Neuron (in vitro differentiated cells): Measurements from ENCODE around the gene MND1.
"Not testable (repeated sequence)": the region's sequence is repeated elsewhere in the genome, so short reads cannot be mapped to it uniquely, and the experiment has no call there.

ENCODE experiments used
- H2AFZ ChIP-seq: one replicate; pipeline ENCODE4 v1.6.1; 2013; ENCODE audit warnings: low read depth, mild to moderate bottlenecking, inconsistent platforms, low read length, moderate library complexity
- H3K27me3 ChIP-seq: one replicate; pipeline ENCODE4 v1.6.1; 2013; ENCODE audit warnings: low read length; ENCODE audit not compliant: insufficient read depth
- H3K36me3 ChIP-seq: one replicate; pipeline ENCODE4 v1.6.1; 2013; ENCODE audit warnings: low read length; ENCODE audit not compliant: insufficient read depth
- H3K4me1 ChIP-seq: one replicate; pipeline ENCODE4 v1.6.1; 2013; ENCODE audit warnings: low read length; ENCODE audit not compliant: insufficient read depth
- H3K4me3 ChIP-seq: 2 replicates; pipeline ENCODE4 v1.5.1; 2013; ENCODE audit warnings: mild to moderate bottlenecking, low read length, moderate library complexity
- H3K9me3 ChIP-seq: one replicate; pipeline ENCODE4 v1.6.1; 2013; ENCODE audit warnings: low read length

Gene MND1

GRCh38 chr4:153398713-153399112 is 54.2 kb downstream of the MND1 start:
- Histone ChIP-seq H3K9me3 (peaks cover 4% of the 10 kb centered on the region), H3K36me3 (peaks cover 50% of the 10 kb centered on the region), H2AFZ (no peak overlapping the region), H3K4me1 (no peaks in the 10 kb centered on the region), H3K27me3 (no peaks in the 10 kb centered on the region), H3K4me3 (no peak overlapping the region)

- Histone ChIP-seq H3K4me3 (no peak overlapping the region), H3K36me3 (peaks cover 46% of the 10 kb centered on the region)
These were observed 54.9 kb downstream of the MND1 start for GRCh38 chr4:153399358-153399757.

DNA sequence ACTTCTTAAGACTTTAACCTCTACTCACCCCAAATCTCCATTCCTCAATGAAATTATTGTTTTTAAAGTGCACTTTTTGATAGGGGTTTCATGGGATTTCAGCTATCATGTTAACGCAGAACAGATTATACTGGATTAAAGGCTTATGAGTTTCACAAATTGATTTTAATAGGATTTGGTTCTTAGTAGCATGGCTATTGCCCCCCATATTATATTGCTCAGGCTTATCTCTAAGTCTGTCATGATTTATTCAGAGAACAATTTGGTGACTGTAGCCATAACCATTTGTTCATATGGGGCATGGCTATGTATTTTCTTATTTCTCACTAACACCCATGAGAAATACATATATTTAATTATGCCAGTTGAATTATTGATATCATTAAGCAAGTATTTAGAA is 57.0 kb downstream of the MND1 start:
- Histone ChIP-seq H2AFZ (no peak overlapping the region), H3K36me3 (peaks cover 36% of the 10 kb centered on the region)

More at GRCh38 chr4:153399358-153399757, 54.9 kb downstream of the MND1 start:
- no peaks in the 10 kb centered on the region for H3K27me3 ChIP-seq
- no peaks in the 10 kb centered on the region for H3K4me1 ChIP-seq
- peaks cover 4% of the 10 kb centered on the region for H3K9me3 ChIP-seq
- H2AFZ ChIP-seq, result no peak overlapping the region

GRCh38 chr4:153402366-153402765 is 57.9 kb downstream of the MND1 start:
- Histone ChIP-seq H3K9me3 (peaks cover 8% of the 10 kb centered on the region), H3K27me3 (no peaks in the 10 kb centered on the region), H3K4me1 (no peaks in the 10 kb centered on the region), H3K4me3 (no peak overlapping the region), H2AFZ (no peak overlapping the region), H3K36me3 (peaks cover 35% of the 10 kb centered on the region)

More for the DNA sequence above, 57.0 kb downstream of the MND1 start:
- Histone ChIP-seq H3K9me3 (peaks cover 5% of the 10 kb centered on the region), H3K27me3 (no peaks in the 10 kb centered on the region), H3K4me3 (no peak overlapping the region), H3K4me1 (no peaks in the 10 kb centered on the region)

DNA sequence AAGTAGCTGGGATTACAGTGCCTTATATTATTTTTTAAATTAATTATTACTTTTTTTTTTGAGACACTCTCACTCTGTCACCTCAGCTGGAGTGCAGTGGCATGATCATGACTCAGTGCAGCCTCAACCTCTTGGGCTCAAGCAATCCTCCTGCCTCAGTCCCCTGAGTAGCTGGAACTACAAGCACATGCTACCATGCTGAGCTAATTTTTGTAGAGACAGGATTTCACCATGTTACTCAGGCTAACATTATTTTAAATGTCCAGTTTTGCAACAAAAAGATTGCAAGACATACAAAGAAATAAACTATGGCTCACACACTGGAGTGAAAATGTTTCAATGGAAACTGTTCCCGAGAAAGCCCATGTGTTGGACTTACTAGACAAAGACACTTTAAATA is 59.2 kb downstream of the MND1 start:
- peaks cover 30% of the 10 kb centered on the region for H3K36me3 ChIP-seq

DNA sequence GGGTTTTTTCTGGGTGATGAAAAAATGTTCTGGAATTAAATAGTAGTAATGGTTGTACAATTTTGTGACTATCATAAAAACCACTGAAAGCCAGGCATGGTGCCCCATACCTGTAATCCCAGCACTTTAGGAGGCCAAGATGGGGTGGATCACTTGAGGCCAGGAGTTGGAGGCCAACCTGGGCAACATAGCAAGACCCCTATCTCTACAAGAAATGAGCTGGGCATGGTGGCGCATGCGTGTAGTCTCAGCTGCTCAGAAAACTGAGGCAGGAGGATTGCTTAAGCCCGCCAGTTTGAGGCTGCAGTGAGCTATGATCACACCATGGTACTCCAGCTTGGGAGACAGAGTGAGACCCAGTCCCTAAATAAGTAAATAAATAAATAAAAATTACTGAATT is 63.4 kb downstream of the MND1 start:
- no peaks in the 10 kb centered on the region for H3K4me1 ChIP-seq
- H3K4me3 ChIP-seq, result no peak overlapping the region
- H3K9me3 ChIP-seq, result peaks cover 6% of the 10 kb centered on the region
- H3K27me3 ChIP-seq, result no peaks in the 10 kb centered on the region
- no peak overlapping the region for H2AFZ ChIP-seq
- peaks cover 13% of the 10 kb centered on the region for H3K36me3 ChIP-seq

More for the DNA sequence above, 59.2 kb downstream of the MND1 start:
- Histone ChIP-seq H3K9me3 (peaks cover 10% of the 10 kb centered on the region), H3K27me3 (no peaks in the 10 kb centered on the region), H3K4me1 (no peaks in the 10 kb centered on the region), H3K4me3 (no peak overlapping the region), H2AFZ (no peak overlapping the region)

DNA sequence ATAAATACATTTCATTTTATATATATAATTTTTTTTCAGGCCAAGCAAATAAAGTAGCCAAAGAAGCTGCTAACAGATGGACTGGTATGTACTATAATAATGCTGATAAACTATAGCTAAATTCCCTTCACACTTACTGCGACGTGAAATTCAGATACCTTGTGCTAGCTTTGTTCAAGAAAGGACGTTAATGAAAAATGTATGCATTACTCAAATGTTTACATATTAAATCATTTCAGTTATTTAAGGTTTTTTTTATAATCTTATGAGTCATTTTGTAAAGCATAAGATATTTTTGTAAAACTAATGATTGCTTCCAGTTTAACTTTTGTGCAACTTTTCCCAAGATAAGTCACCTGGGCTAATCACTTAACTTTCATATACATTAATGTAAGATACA is 64.4 kb downstream of the MND1 start:
- Histone ChIP-seq H3K9me3 (peaks cover 6% of the 10 kb centered on the region), H2AFZ (no peak overlapping the region), H3K27me3 (no peaks in the 10 kb centered on the region), H3K4me1 (no peaks in the 10 kb centered on the region), H3K4me3 (no peak overlapping the region), H3K36me3 (peaks cover 16% of the 10 kb centered on the region)

GRCh38 chr4:153409412-153409811 is 64.9 kb downstream of the MND1 start:
- peaks cover 16% of the 10 kb centered on the region for H3K36me3 ChIP-seq
- peaks cover 6% of the 10 kb centered on the region for H3K9me3 ChIP-seq
- no peak overlapping the region for H2AFZ ChIP-seq
- no peaks in the 10 kb centered on the region for H3K4me1 ChIP-seq
- H3K4me3 ChIP-seq, result no peak overlapping the region
- H3K27me3 ChIP-seq, result no peaks in the 10 kb centered on the region

GRCh38 chr4:153409924-153410501 is 65.5 kb downstream of the MND1 start:
- Histone ChIP-seq H3K4me1 (no peaks in the 10 kb centered on the region), H2AFZ (no peak overlapping the region), H3K36me3 (peaks cover 14% of the 10 kb centered on the region), H3K9me3 (peaks cover 6% of the 10 kb centered on the region), H3K4me3 (no peak overlapping the region), H3K27me3 (no peaks in the 10 kb centered on the region)

DNA sequence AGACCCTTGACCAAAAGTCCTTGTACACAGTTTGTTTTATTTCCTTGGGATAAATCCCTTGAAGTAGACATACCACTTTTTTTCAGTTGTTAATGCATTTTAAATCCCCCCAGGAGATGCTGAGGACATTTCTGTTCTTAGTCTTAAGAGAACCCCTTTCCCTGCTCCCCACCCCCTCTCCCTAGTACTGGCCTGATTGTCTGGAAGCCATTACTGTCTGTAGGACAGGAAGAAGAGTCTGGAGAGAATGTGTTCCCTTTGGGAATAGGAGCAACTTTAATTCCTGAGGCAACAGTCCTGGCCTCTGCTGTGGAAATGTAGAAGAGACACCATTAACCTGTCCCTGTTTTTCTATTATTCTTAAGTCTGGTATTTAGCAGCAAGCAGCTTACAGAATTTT is 69.4 kb downstream of the MND1 start:
- Histone ChIP-seq H2AFZ (no peak overlapping the region), H3K4me3 (no peak overlapping the region), H3K4me1 (no peaks in the 10 kb centered on the region), H3K9me3 (no peaks in the 10 kb centered on the region), H3K27me3 (no peaks in the 10 kb centered on the region), H3K36me3 (peaks cover 13% of the 10 kb centered on the region)

- not testable (repeated sequence) for H3K36me3 ChIP-seq, H3K27me3 ChIP-seq
These were observed 72.0 kb downstream of the MND1 start for GRCh38 chr4:153416456-153416855.

DNA sequence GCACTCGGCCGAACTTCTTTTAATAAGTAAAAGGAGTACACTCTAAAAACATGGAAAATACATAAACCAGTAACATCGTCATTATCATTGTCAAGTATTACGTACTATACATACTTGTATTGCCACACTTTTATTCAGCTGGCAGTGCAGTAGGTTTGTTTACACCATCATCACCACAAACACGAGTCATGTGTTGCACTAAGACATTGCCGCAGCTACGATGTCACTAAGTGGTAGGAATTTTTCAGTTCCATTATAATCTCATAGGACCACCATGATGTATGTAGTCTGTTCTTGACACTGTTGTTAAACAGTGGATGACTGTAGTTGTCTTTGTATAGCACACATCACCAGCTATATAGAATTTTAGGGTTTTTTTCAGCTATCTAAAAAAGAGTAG is 73.6 kb downstream of the MND1 start:
- Histone ChIP-seq H3K9me3 (no peaks in the 10 kb centered on the region), H3K27me3 (no peaks in the 10 kb centered on the region), H3K4me1 (no peaks in the 10 kb centered on the region), H2AFZ (no peak overlapping the region), H3K36me3 (peaks cover 5% of the 10 kb centered on the region), H3K4me3 (no peak overlapping the region)

More at GRCh38 chr4:153416456-153416855, 72.0 kb downstream of the MND1 start:
- not testable (repeated sequence) for H3K4me3 ChIP-seq, H2AFZ ChIP-seq, H3K9me3 ChIP-seq, H3K4me1 ChIP-seq

DNA sequence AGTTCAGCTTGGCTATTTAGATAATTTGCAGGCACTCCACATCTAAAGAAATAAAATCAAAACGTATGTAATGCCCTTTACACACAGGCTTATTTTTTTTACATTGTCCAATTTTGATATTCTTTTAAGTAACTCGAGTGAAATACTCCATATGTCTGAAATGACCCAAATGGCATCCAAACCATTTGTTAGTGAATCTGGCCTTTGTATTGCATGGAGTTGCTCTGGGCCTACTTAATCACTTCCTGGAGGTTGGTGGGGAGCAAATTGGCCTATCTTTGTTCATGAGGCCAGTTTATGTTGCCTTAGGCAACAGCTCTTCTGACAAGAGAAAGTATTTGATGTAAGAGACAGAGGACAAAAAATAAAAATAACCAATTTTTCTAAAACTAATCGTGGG is 74.1 kb downstream of the MND1 start:
- H2AFZ ChIP-seq, result no peak overlapping the region
- no peak overlapping the region for H3K4me3 ChIP-seq

GRCh38 chr4:153419029-153419428 is 74.5 kb downstream of the MND1 start:
- no peaks in the 10 kb centered on the region for H3K27me3 ChIP-seq
- no peak overlapping the region for H3K4me3 ChIP-seq
- no peak overlapping the region for H2AFZ ChIP-seq
- H3K9me3 ChIP-seq, result no peaks in the 10 kb centered on the region
- H3K4me1 ChIP-seq, result no peaks in the 10 kb centered on the region
- peaks cover 3% of the 10 kb centered on the region for H3K36me3 ChIP-seq

More for the DNA sequence above, 74.1 kb downstream of the MND1 start:
- Histone ChIP-seq H3K9me3 (no peaks in the 10 kb centered on the region), H3K4me1 (no peaks in the 10 kb centered on the region), H3K36me3 (peaks cover 3% of the 10 kb centered on the region), H3K27me3 (no peaks in the 10 kb centered on the region)
